ENCODE measurements around the gene ANKRD13B.

ANKRD13B gene

GRCh38 chr17:29572691-29573557 lies 20.0 kb upstream of the ANKRD13B start:
- peak overlapping the region; percentile 5 for H4K91ac ChIP-seq (ENCODE audit: low read length)
- no peak overlapping the region for H2AFZ ChIP-seq (ENCODE audit: low read depth, low read length)
- DNase-seq = peak; percentile 74
- peaks cover 20% of the 10 kb centered on the region for H3K79me1 ChIP-seq (replicated peaks; ENCODE audit: low read length, poor library complexity, severe bottlenecking)
- H2BK12ac ChIP-seq (ENCODE audit: low read length in 2 of 2) = peak overlapping the region in 1 of 2 experiments; percentile 31
- peak overlapping the region; percentile 57 for H3K4me2 ChIP-seq (ENCODE audit: low read length, poor library complexity, severe bottlenecking)
- H3K23ac ChIP-seq (ENCODE audit: low read length in 2 of 2) = no peak overlapping the region
- peak overlapping the region in 1 of 2 experiments; percentile 26 for H3K4ac ChIP-seq (ENCODE audit: low read depth in 1 of 2, low read length in 2 of 2)
- H2BK15ac ChIP-seq (ENCODE audit: low read depth, poor library complexity, severe bottlenecking) = no peak overlapping the region
- H4K8ac ChIP-seq (ENCODE audit: low read length) = peak overlapping the region; percentile 87
- 21% methylated on average over 57 of the region's 62 CpGs for WGBS
- peaks cover 26% of the 10 kb centered on the region for H3K4me1 ChIP-seq (ENCODE audit: control insufficient read depth, insufficient read depth, low read depth, low read length)
- H2BK5ac ChIP-seq (ENCODE audit: low read depth, low read length, poor library complexity, severe bottlenecking) = no peak overlapping the region
- peaks cover 67 to 68% of the 10 kb centered on the region in 2 experiments for H3K36me3 ChIP-seq (ENCODE audit: control insufficient read depth in 1 of 2, insufficient read depth in 2 of 2, low read depth in 1 of 2, low read length in 2 of 2)
- H3K4me3 ChIP-seq (ENCODE audit: insufficient read depth in 1 of 2, low read depth in 1 of 2, low read length in 2 of 2) = peak overlapping the region in 1 of 2 experiments; percentile 23
- peak overlapping the region; percentile 36 for H3K9ac ChIP-seq (ENCODE audit: low read length)
- no peak overlapping the region for H3K14ac ChIP-seq (ENCODE audit: low read length in 2 of 2)
- no peaks in the 10 kb centered on the region for H3K27me3 ChIP-seq (ENCODE audit: control insufficient read depth in 1 of 2, insufficient read depth in 1 of 2, low read length in 2 of 2)
- H2BK120ac ChIP-seq (ENCODE audit: low read depth, low read length) = peak overlapping the region; percentile 19
- H2AK5ac ChIP-seq (ENCODE audit: low read length, severe bottlenecking) = peak overlapping the region; percentile 42
- H3K9me3 ChIP-seq (ENCODE audit: control insufficient read depth, low read length) = no peaks in the 10 kb centered on the region
- H3K27ac ChIP-seq (ENCODE audit: low read length, poor library complexity, severe bottlenecking) = no peak overlapping the region
- H3K18ac ChIP-seq (ENCODE audit: low read depth in 1 of 2, low read length in 2 of 2) = peak overlapping the region; percentile 71 to 81

DNA sequence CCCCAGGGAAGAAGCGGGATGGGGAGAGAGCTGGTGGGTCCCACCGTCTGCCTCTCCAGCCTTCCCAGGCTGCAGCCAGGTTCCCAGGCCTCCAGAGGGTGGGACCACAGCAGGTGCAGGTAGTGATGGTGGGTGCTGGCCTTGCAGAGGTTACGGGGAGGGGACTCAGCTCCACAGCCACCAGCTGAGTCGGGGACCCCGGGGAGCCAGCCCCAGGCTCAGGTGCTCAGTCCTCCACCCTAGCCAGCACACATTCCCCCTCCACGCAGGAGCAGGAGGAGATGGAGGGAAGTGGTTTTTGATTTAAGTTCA lies 19.4 kb upstream of the ANKRD13B start:
- Histone ChIP-seq H3K27ac (ENCODE audit: low read length, poor library complexity, severe bottlenecking) (no peak overlapping the region), H3K4me3 (ENCODE audit: insufficient read depth in 1 of 2, low read depth in 1 of 2, low read length in 2 of 2) (no peak overlapping the region), H4K91ac (ENCODE audit: low read length) (no peak overlapping the region), H4K8ac (ENCODE audit: low read length) (no peak overlapping the region), H3K4ac (ENCODE audit: low read depth in 1 of 2, low read length in 2 of 2) (peak overlapping the region in 1 of 2 experiments; percentile 26), H3K18ac (ENCODE audit: low read depth in 1 of 2, low read length in 2 of 2) (no peak overlapping the region), H3K27me3 (ENCODE audit: control insufficient read depth in 1 of 2, insufficient read depth in 1 of 2, low read length in 2 of 2) (no peaks in the 10 kb centered on the region), H2BK15ac (ENCODE audit: low read depth, poor library complexity, severe bottlenecking) (no peak overlapping the region), H2BK120ac (ENCODE audit: low read depth, low read length) (no peak overlapping the region), H3K4me2 (ENCODE audit: low read length, poor library complexity, severe bottlenecking) (no peak overlapping the region), H2BK5ac (ENCODE audit: low read depth, low read length, poor library complexity, severe bottlenecking) (no peak overlapping the region), H3K14ac (ENCODE audit: low read length in 2 of 2) (peak overlapping the region in 1 of 2 experiments; percentile 20), H3K79me1 (replicated peaks; ENCODE audit: low read length, poor library complexity, severe bottlenecking) (peaks cover 26% of the 10 kb centered on the region), H3K23ac (ENCODE audit: low read length in 2 of 2) (no peak overlapping the region), H2BK12ac (ENCODE audit: low read length in 2 of 2) (peak overlapping the region in 1 of 2 experiments; percentile 31), H3K4me1 (ENCODE audit: control insufficient read depth, insufficient read depth, low read depth, low read length) (peaks cover 28% of the 10 kb centered on the region), H3K36me3 (ENCODE audit: control insufficient read depth in 1 of 2, insufficient read depth in 2 of 2, low read depth in 1 of 2, low read length in 2 of 2) (peaks cover 73 to 74% of the 10 kb centered on the region in 2 experiments), H2AFZ (ENCODE audit: low read depth, low read length) (no peak overlapping the region), H2AK5ac (ENCODE audit: low read length, severe bottlenecking) (no peak overlapping the region), H3K9ac (ENCODE audit: low read length) (no peak overlapping the region), H3K9me3 (ENCODE audit: control insufficient read depth, low read length) (no peaks in the 10 kb centered on the region)
- DNase-seq = no peak
- 92% methylated on average over 5 of the region's 6 CpGs for WGBS

GRCh38 chr17:29573871-29574731 lies 18.8 kb upstream of the ANKRD13B start:
- Histone ChIP-seq H3K9me3 (ENCODE audit: control insufficient read depth, low read length) (no peaks in the 10 kb centered on the region), H2BK15ac (ENCODE audit: low read depth, poor library complexity, severe bottlenecking) (no peak overlapping the region), H3K4me2 (ENCODE audit: low read length, poor library complexity, severe bottlenecking) (no peak overlapping the region), H3K4me1 (ENCODE audit: control insufficient read depth, insufficient read depth, low read depth, low read length) (peaks cover 26% of the 10 kb centered on the region), H3K27me3 (ENCODE audit: control insufficient read depth in 1 of 2, insufficient read depth in 1 of 2, low read length in 2 of 2) (no peaks in the 10 kb centered on the region), H3K18ac (ENCODE audit: low read depth in 1 of 2, low read length in 2 of 2) (no peak overlapping the region), H3K4me3 (ENCODE audit: insufficient read depth in 1 of 2, low read depth in 1 of 2, low read length in 2 of 2) (no peak overlapping the region), H3K4ac (ENCODE audit: low read depth in 1 of 2, low read length in 2 of 2) (no peak overlapping the region), H2BK12ac (ENCODE audit: low read length in 2 of 2) (no peak overlapping the region), H3K36me3 (ENCODE audit: control insufficient read depth in 1 of 2, insufficient read depth in 2 of 2, low read depth in 1 of 2, low read length in 2 of 2) (peaks cover 79 to 80% of the 10 kb centered on the region in 2 experiments), H3K79me1 (replicated peaks; ENCODE audit: low read length, poor library complexity, severe bottlenecking) (peaks cover 30% of the 10 kb centered on the region), H2BK5ac (ENCODE audit: low read depth, low read length, poor library complexity, severe bottlenecking) (no peak overlapping the region), H4K91ac (ENCODE audit: low read length) (no peak overlapping the region), H3K27ac (ENCODE audit: low read length, poor library complexity, severe bottlenecking) (no peak overlapping the region), H3K14ac (ENCODE audit: low read length in 2 of 2) (no peak overlapping the region), H3K23ac (ENCODE audit: low read length in 2 of 2) (no peak overlapping the region), H3K9ac (ENCODE audit: low read length) (no peak overlapping the region), H4K8ac (ENCODE audit: low read length) (no peak overlapping the region), H2AK5ac (ENCODE audit: low read length, severe bottlenecking) (no peak overlapping the region), H2AFZ (ENCODE audit: low read depth, low read length) (no peak overlapping the region), H2BK120ac (ENCODE audit: low read depth, low read length) (no peak overlapping the region)
- WGBS = 96% methylated on average over 13 of the region's 14 CpGs
- DNase-seq = no peak
